LNCaP clone FGC (cell line): ENCODE measurements around the gene KLHL9.
A peak's percentile ranks its signal among the peaks of the same experiment; 100 is the strongest.
"Not testable (repeated sequence)": the region's sequence is repeated elsewhere in the genome, so short reads cannot be mapped to it uniquely, and the experiment has no call there.

ENCODE experiments used
- DNase-seq: peaks from one replicate; pipeline ENCODE4 v3.0.0-alpha.2; 2011; ENCODE audit warnings: low read depth
- H3K4me3 ChIP-seq: 2 replicates; pipeline ENCODE4 v1.5.1; 2011; ENCODE audit warnings: mild to moderate bottlenecking, low read depth, low read length, control low read depth
- TF ChIP-seq, protein P1 (sequence below): IDR thresholded peaks from 2 replicates; pipeline ENCODE4 v1.5.1; 2012; ENCODE audit warnings: mild to moderate bottlenecking; ENCODE audit not compliant: control insufficient read depth, insufficient read depth; ENCODE audit errors: extremely low read depth

Gene KLHL9

GRCh38 chr9:21334701-21335632 is at the start of gene KLHL9:
TSS of gene KLHL9 (minus strand) at chr9:21335404. CDS start at chr9:21334859, 545 bp downstream.
- TF ChIP-seq, protein P1, sequence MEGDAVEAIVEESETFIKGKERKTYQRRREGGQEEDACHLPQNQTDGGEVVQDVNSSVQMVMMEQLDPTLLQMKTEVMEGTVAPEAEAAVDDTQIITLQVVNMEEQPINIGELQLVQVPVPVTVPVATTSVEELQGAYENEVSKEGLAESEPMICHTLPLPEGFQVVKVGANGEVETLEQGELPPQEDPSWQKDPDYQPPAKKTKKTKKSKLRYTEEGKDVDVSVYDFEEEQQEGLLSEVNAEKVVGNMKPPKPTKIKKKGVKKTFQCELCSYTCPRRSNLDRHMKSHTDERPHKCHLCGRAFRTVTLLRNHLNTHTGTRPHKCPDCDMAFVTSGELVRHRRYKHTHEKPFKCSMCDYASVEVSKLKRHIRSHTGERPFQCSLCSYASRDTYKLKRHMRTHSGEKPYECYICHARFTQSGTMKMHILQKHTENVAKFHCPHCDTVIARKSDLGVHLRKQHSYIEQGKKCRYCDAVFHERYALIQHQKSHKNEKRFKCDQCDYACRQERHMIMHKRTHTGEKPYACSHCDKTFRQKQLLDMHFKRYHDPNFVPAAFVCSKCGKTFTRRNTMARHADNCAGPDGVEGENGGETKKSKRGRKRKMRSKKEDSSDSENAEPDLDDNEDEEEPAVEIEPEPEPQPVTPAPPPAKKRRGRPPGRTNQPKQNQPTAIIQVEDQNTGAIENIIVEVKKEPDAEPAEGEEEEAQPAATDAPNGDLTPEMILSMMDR = no peak
- peak; percentile 63 for DNase-seq
- peak within 1 kb of the TSS; percentile 95 for H3K4me3 ChIP-seq

DNA sequence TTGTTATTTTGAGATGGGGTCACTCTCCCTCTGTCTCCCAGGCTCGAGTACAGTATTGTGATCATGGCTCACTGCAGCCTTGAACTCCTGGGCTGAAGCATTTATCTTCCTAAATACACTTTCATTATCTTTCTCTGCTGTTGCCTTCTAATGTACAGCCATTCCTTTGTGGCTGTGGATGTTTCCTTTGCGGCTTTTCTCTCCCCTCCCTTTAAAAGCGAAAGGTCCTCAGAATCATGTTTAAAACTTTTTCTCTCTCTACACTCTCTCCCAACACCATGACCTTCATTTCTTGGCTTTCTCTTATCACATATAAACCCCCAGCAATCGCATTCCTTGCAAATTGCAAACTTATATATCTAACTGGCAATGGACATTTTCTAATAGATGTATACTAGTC is 48.4 kb upstream of the KLHL9 start:
- no peak for DNase-seq
- no peak overlapping the region for H3K4me3 ChIP-seq
- TF ChIP-seq, protein P1 = no peak

GRCh38 chr9:21381448-21382339 is 46.5 kb upstream of the KLHL9 start:
- DNase-seq = no peak
- H3K4me3 ChIP-seq = no peak overlapping the region
- TF ChIP-seq, protein P1 = no peak

DNA sequence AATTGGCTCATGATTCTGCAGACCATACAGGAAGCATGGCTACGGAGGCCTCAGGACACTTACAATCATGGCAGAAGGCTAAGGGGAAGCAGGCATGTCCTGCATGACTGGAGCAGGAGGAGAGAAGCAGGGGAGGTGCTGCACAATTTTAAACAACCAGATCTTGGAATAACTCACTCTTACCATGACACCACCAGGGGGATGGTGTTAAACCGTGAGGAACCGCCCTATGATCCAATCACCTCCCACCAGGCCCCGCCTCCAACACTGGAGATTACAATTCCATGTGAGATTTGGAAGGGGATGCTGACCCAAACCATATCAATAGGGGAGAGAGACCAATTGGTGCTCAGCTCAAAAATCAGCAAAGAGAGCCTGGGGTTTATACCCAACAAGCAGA is 36.3 kb upstream of the KLHL9 start:
- not testable (repeated sequence) for DNase-seq

DNA sequence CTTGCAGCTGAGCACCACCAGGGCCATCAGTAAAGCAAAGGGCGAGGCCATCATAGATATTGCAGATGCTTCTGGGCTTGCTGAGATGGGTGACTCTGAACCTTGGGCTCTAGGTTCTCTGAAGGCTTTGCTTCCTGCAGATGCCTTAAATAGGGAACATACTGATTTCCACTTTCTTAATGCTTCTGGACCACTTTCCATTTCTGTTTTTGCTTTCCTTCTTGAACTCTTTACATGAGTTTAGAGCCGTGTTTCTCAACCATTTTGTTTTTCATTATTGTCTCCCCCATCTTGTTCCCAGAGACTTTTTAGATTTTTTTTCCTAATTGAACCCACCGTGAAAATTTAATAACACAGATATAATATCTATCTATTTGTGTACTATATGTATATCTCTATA is 32.8 kb upstream of the KLHL9 start, which contains the start of gene IFNA13:
Gene IFNA13 (minus strand): TSS at position 101 of the 400 bp plus-strand sequence. CDS start 47 bp downstream, at position 54.
- no peak within 1 kb of the TSS for H3K4me3 ChIP-seq
- no peak for DNase-seq
- TF ChIP-seq, protein P1 = no peak

More for the DNA sequence above, 36.3 kb upstream of the KLHL9 start:
- H3K4me3 ChIP-seq = not testable (repeated sequence)

- not testable (repeated sequence) for H3K4me3 ChIP-seq, DNase-seq
Observed at GRCh38 chr9:21367169-21367568, 32.0 kb upstream of the KLHL9 start.

- TF ChIP-seq, protein P1 = no peak
- DNase-seq = no peak
Observed at GRCh38 chr9:21362287-21362686, 27.1 kb upstream of the KLHL9 start.

More at GRCh38 chr9:21362287-21362686, 27.1 kb upstream of the KLHL9 start:
- no peak overlapping the region for H3K4me3 ChIP-seq
